GM19025 (cell line): ENCODE results near the gene PPP1R16B.
"Not testable (repeated sequence)": the region's sequence is repeated elsewhere in the genome, so short reads cannot be mapped to it uniquely, and the experiment has no call there.

ENCODE experiments used
- ATAC-seq: cut with Tn5 transposase; IDR thresholded peaks from one replicate; pipeline ENCODE4 v1.9.1; 2021; ENCODE audit warnings: mild to moderate bottlenecking, low read depth, moderate library complexity; ENCODE audit not compliant: unreplicated experiment

Gene PPP1R16B

DNA sequence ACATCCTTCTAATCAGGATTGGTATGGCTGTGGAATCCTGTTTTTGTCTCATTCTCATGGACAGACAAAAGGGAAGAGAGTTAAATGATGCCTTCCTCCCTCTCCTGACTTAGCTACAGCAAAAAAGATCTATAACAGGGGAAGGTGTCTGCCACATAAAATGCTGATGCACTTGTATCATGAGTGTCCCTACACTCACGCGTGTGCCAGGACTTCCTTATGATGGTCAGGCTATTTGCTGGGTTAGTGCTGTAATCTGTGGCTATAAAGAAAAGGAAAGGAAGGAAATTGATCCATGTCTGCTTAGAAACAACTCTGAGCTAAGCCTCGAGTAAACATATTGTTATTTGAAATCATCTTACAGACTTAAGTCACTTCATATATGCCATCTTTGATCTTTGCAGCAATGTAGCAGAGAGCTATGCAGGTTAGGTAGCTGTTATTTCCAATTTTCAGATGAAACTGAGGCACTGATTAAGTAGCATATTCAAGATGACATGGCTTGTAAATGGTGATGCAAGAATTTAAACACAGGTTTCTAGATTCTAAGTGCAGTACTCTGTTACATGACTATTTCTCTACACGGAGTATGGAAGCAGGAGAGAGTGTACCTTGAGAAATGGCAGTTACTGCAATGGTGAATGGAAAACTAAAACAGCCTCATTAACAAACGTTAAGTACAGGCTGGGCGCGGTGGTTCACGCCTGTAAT is 148.3 kb downstream of the PPP1R16B start:
- no peak for ATAC-seq

DNA sequence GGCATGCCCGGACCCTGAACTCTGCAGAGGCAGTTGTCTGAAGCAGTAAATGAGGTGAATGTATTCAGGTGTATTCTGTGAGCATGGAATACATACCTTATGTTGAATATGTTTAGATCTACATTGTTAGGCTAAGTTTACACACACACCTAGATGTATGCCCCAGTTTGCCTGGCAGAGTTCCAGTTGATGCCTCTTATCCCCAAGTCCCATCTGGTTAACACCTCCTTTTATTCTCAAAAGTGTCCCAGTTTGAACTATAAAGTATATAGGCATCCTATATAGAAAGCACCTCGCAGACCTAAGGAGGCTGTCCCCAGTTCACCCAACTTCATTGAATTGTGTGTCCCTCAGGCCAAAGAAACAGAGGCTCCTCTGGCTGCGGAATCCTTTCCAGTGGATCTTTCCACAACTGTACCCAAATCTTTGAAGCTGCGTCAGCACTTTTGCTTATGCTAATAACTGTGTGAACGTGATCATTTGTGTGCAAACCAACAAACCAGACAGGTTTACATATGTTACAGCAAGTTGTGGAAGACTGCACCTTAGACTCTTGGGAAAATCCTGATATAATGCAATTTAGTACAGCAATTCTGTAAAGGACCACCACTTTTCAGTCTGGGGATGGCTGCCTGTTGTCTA is 151.9 kb downstream of the PPP1R16B start:
- no peak for ATAC-seq

DNA sequence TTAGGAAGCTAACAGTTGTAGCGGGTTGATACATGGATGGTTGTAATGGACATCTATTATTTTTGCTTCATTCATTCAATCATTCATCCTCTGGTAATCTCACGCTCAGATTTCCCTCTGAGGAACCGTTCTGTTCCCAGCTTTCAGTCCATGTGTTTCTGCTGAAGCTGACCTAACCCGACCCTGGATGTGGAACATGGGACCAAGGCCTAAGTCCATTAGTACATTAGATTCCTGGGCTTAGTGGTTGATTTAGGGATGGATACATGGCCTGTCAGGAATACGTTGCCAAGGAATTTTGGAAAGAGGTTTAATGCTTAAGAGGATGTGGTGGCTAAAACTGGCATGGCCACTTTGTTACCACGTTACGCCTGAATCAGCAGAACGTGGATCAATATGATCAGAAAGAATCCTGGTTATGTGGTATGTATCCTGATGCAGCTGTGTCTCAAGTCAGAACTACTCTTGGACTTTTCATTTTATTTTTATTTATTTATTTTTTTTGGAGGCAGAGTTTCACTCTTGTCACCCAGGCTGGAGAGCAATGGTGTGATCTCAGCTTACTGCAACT is 152.5 kb downstream of the PPP1R16B start:
- ATAC-seq = no peak

DNA sequence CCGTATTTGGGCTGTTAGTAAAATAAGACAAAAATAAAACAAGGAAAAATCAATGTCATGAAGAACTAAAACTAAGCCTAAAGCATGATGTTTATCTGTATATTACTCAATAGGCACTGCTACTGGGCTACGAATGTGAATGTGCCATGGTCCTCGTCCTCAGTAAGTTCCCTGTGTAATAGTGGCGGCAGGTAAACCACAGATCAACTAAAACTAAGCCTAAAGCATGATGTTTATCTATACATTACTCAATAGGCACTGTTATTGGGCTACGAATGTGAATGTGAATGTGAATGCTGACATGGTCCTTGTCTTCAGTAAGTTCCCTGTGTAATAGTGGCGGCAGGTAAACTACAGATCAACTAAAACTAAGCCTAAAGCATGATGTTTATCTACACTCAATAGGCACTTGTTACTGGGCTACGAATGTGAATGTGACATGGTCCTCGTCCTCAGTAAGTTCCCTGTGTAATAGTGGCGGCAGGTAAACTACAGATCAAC is 154.7 kb downstream of the PPP1R16B start:
- ATAC-seq = not testable (repeated sequence)

DNA sequence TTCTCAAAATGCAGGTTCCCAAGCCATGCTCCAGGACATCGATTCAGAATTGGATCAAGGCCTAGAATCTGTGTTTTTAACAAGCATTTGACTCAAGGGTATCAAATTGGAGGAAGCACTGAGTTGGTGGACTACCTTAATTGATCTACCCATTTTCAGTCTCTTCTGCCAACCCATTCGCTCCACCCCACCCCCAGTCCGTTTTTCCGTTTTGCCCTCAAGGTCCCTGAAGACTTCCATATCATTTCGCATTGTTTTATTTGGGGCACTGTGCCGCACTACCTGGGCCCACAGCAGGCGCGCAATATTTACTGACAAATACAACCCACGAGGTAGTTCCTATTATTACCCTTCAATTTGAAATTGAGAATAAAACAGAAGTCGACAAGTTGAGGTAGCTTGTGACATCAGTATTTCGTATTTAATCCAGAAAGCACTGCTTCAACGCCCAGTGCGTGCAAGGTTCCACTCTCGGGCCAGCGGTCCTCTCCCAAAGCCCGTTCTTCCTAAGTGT is 156.1 kb downstream of the PPP1R16B start:
- no peak for ATAC-seq

DNA sequence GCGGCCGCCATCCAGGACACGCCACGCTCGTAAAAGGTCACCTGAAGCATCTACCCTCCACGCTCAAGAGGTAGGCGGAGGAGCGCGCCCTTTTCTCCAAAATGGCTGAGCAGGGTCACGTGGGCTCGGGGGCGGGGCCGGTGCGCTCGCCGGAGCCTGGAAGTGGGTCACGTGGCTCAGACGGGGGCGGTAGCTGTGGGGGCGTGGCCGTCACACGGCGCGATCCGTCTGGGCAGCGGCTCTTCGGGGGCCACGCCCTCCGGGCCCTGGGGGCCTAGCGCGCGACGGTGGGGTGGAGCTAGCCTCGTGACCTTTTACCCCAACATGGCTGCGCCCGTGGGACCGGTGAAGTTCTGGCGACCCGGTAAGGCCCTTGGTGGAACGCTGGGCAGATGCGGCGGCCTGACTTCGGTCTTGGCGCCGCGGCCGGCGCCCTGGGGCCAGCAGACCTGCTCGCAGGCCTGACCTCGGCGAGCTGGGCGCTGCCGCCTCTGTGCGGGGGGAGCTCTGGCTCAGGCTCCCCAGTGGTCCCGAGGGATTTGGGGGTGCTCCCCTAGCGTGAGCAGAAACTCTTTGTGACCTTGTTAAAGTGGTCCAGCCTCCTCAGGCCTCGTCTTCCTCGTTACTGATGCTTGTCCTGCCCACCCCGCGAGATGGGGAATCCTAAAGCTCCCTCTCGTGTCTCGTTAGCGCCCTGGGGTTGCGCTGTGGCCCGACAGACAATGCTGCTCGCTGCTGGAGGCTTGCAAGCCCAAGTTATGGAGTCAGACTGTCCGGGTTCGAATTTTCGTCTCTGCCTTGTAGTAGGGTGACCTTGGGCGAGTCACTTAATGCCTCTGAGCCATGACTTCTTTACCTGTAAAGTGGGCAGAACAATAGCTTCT is 156.8 kb downstream of the PPP1R16B start, which contains the start of gene DHX35:
TSS of gene DHX35 (plus strand) at position 301 of the 884 bp plus-strand sequence. CDS start at position 325, 24 bp downstream.
- ATAC-seq = peak; percentile 95

DNA sequence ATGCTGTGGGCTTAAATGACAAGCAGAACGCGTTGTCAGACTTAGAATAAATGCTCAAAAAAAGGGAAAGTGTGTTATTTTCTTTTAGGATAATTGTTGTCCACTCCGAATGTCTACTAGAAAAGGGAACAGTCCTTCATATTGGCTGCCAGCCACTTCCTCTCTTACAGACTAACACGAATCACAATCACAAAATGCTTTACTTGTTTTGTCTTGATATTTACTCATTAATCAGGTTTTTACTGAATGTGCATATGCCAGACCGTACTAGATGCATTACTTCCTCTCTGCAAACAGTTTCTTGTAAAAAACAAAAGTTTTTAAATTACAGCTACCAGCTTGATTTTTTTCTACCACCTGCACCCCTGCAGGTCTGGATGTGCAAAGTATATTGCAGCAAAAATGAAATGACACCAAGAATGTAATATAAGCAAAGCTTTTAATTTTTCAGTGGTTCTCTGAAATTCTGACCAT is 157.5 kb downstream of the PPP1R16B start:
- no peak for ATAC-seq

DNA sequence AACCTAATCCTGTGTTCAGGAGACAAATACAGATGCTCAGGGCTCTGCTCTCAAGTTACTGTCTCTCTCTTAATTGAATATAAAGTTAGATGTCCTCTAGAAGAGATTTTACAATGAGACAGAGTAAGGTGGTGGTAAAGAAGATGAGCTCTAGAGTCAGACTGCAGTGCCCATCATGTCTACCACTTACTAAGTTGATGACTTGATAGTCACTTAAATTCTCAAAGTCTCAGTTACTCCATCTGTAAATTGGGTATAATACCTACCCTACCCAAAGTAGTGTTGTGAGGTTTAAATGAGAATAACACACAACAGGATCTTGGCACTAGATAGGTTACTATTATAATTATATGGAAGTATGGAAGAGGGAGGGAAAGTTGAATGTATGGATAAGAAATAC is 158.2 kb downstream of the PPP1R16B start:
- no peak for ATAC-seq

DNA sequence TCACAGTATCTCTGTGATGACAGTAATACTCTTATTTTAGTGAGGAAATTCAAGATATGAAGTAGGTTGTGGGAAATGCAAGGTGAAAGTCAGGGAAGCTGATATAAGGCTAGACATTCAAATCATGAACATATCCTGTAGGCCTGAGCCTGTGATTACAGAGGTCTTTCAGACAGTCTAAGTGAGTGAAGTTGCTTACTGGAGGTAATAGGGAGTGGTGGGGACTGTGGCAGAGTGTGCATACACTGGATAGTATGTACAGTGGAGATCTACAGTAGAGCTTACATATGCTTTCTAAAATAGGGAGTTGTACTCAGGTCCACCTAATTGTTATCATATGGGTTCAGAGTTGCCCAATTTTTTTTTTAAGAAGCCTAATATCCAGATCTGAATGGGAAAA is 159.8 kb downstream of the PPP1R16B start:
- ATAC-seq = no peak

DNA sequence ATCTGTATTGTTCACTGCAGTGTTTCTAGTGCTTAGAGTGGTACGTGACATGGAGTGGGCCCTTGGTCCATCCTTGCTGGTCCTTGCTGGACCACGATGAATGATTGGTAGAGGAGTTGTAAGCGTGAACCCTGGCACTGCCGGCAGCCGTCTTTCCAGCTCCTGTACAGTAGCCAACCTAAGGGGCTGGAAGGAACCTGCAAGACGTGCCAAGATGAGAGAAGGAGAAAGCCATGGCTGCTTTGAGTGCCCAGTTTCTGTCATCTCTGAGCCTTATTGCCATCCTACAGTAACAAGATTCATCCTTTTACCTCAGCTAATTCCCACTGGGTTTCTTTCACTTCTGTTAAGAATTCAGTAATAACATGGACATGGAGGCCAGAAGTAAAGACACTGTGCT is 162.6 kb downstream of the PPP1R16B start:
- no peak for ATAC-seq

DNA sequence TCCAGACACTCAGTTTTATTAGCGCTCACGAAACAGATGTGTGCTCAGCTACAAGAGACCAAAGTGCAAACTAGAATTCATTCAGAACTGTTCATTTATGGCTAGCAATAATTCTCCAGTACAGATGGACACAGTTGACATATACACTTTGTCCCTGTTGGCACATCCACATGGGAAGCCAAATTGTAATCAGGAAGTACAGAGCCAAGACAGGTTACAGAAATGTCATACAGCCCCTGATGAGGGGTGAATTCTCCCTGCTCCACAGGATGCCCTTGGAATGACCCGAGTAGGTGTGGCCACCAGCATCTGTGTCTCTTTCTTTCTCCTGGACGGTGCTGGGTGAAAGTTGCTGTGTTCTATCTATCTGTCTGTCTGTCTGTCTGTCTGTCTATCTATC is 164.2 kb downstream of the PPP1R16B start:
- ATAC-seq = no peak

DNA sequence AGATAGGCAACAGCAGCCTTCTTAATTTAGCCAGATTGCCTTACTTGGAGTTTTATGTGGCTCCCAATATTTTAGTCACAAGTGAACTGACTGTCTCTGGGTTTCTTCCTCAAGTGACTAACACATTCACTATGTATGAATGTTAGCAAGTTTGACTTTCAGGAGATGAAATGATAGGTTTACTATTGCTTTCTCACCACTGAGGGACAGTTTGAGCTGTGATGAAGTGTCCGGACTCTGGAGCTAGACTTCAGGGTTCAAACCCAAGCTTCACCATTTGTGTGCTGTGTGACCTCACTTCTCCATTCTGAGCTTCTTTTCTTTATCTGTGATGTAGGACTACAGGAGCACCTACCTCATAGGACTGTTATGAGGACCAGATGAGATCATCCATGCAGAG is 164.8 kb downstream of the PPP1R16B start:
- no peak for ATAC-seq
